PC-3 (cell line): ENCODE data around the gene TMEM87B. TPM values are rescaled to one million over a fixed set of nuclear protein-coding genes. Genes with fewer than 3 reads are reported as not detected.
"Not testable (repeated sequence)": the region's sequence is repeated elsewhere in the genome, so short reads cannot be mapped to it uniquely, and the experiment has no call there.

Experiments used
- ATAC-seq: fragments of 200-7000 bp; cut with Tn5 transposase; 2 replicates; pipeline ENCODE4 v1.9.1; 2020; ENCODE audit warnings: mild to moderate bottlenecking, moderate library complexity
- BruUV-seq: library from RNA; stranded (reverse); fragments of 400-500 nt; replicated peaks from 2 replicates; lab custom pipeline; 2021; lab: Mats Ljungman, UMichigan
- CTCF ChIA-PET: fragments of 300-600 bp; sonication (Branson Sonifier 250); formaldehyde crosslinking; loops from one replicate; lab custom pipeline; 2022; ENCODE audit warnings: antibody characterized with exemption; lab: Charles Lee
- POLR2A ChIA-PET: fragments of 300-600 bp; sonication (Branson Sonifier 250); formaldehyde crosslinking; loops from one replicate; lab custom pipeline; 2022; ENCODE audit warnings: antibody characterized with exemption; ENCODE audit not compliant: unreplicated experiment; lab: Charles Lee
- DNase-seq: peaks from one replicate; pipeline ENCODE4 v3.0.0-alpha.2; 2015
- H2AFZ ChIP-seq: fragments of 300-600 bp; sonication (generic); 2 replicates; pipeline ENCODE4 v1.6.0; 2016; ENCODE audit warnings: antibody characterized with exemption, low read length
- H3F3A ChIP-seq: fragments of 300-600 bp; sonication (generic); one replicate; pipeline ENCODE4 v1.6.0; 2017; ENCODE audit warnings: antibody characterized with exemption, low read length, control low read depth, mild to moderate bottlenecking; ENCODE audit not compliant: unreplicated experiment
- H3K27ac ChIP-seq: fragments of 300-600 bp; sonication (generic); 2 replicates; pipeline ENCODE4 v1.5.1; 2016; ENCODE audit warnings: mild to moderate bottlenecking, low read length
- H3K27me3 ChIP-seq: fragments of 300-600 bp; sonication (generic); 2 replicates; pipeline ENCODE4 v1.6.1; 2016; ENCODE audit warnings: low read length, mixed read lengths
- H3K36me3 ChIP-seq: fragments of 300-600 bp; sonication (generic); 2 replicates; pipeline ENCODE4 v1.6.1; 2016; ENCODE audit warnings: low read depth, mixed run types, low read length, mixed read lengths
- H3K4me1 ChIP-seq: fragments of 300-600 bp; sonication (generic); 2 replicates; pipeline ENCODE4 v1.5.1; 2016; ENCODE audit warnings: low read length; ENCODE audit not compliant: insufficient read depth
- H3K4me2 ChIP-seq: fragments of 300-600 bp; sonication (generic); 2 replicates; pipeline ENCODE4 v1.6.0; 2016; ENCODE audit warnings: low read length
- H3K4me3 ChIP-seq: fragments of 300-600 bp; sonication (generic); 2 replicates; pipeline ENCODE4 v1.5.1; 2016; ENCODE audit warnings: mild to moderate bottlenecking, low read length, mixed read lengths
- H3K79me2 ChIP-seq: fragments of 300-600 bp; sonication (generic); 2 replicates; pipeline ENCODE4 v1.6.1; 2017; ENCODE audit warnings: low read length, mixed read lengths
- H3K9ac ChIP-seq: fragments of 300-600 bp; sonication (generic); 2 replicates; pipeline ENCODE4 v1.6.0; 2016; ENCODE audit warnings: mild to moderate bottlenecking, low read length
- H3K9me2 ChIP-seq: fragments of 300-600 bp; sonication (generic); replicated peaks from 2 replicates; pipeline ENCODE4 v1.6.1; 2016; ENCODE audit warnings: mixed run types, low read length, mixed read lengths
- H3K9me3 ChIP-seq: fragments of 300-600 bp; sonication (generic); 2 replicates; pipeline ENCODE4 v1.6.1; 2016; ENCODE audit warnings: low read length, mixed read lengths
- H4K20me1 ChIP-seq: fragments of 300-600 bp; sonication (generic); 2 replicates; pipeline ENCODE4 v1.6.1; 2016; ENCODE audit warnings: low read length, mixed read lengths
- EZH2 ChIP-seq: fragments of 300-600 bp; sonication (generic); IDR thresholded peaks from one replicate; pipeline ENCODE4 v1.6.1; 2017; ENCODE audit warnings: antibody characterized with exemption, mild to moderate bottlenecking, low read length; ENCODE audit not compliant: unreplicated experiment
- EZH2phosphoT487 ChIP-seq: fragments of 300-600 bp; sonication (generic); IDR thresholded peaks from 2 replicates; pipeline ENCODE4 v1.6.1; 2018; ENCODE audit warnings: mild to moderate bottlenecking, antibody characterized with exemption, low read length, borderline replicate concordance
- intact Hi-C: fragments of 100-400 bp; cut with micrococcal nuclease; formaldehyde crosslinking; loops from 2 replicates; pipeline ENCODE4 v1.9.0; 2023
- total RNA-seq: library from RNA; depleted of rRNA; stranded (reverse); fragments of >200 nt; gene quantifications from 2 replicates; pipeline ENCODE4 v1.2.3, GENCODE V29; 2014
- TF ChIP-seq, protein P1 (sequence below): fragments of 300-600 bp; sonication (generic); conservative IDR thresholded peaks from 2 replicates; pipeline ENCODE4 v1.5.1; 2017; ENCODE audit warnings: antibody characterized with exemption, low read depth, mild to moderate bottlenecking, low read length

Gene TMEM87B
- total RNA-seq, 1 experiment from 2014 or later, result 11.2 TPM

DNA sequence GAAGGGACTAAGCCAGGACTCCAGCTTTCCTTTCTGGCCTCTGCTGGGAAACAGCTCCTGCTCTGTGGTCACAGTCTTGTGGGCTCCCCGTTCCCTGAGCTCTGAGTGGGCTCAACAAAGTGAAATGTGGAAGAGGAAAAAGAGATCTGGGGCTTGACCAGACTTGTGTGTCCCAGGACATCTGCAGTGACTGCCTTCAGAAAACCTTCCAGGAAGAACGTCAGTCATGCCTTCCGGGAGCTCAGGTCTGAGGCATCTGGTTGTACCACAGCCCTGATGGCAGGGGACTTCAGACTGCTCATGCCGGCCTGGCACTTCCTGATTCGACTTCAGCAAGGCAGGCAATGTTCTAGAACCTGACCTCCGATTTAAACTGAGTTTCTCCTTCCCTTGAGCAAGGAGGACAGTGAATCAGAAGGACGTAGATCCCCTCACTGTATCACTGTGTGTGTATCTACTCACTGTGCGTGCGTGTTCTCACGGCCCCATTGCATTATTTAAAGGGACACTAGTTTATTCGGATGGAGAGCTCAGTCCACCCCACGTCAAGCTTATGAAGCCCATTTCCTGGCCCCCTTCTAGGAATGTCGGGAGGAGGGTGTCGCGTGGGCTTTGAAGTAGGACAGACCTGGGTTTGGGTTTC, 82.6 kb downstream of the TMEM87B start:
- Histone ChIP-seq H3K36me3 (no peaks in the 10 kb centered on the region), H3K79me2 (no peaks in the 10 kb centered on the region), H3K4me2 (peak overlapping the region; percentile 92), H3K9me3 (no peaks in the 10 kb centered on the region), H3K9me2 (no peaks in the 10 kb centered on the region), H3K9ac (no peak overlapping the region), H4K20me1 (no peaks in the 10 kb centered on the region), H3K27me3 (no peaks in the 10 kb centered on the region), H3K4me1 (peaks cover 8% of the 10 kb centered on the region), H3K4me3 (peak overlapping the region; percentile 81), H3F3A (no peaks in the 10 kb centered on the region), H3K27ac (no peak overlapping the region), H2AFZ (peak overlapping the region; percentile 98)
- ATAC-seq, result peak; percentile 54
- intact Hi-C loops, result no loop called here
- TF ChIP-seq EZH2phosphoT487, result no peak
- TF ChIP-seq, protein P1, sequence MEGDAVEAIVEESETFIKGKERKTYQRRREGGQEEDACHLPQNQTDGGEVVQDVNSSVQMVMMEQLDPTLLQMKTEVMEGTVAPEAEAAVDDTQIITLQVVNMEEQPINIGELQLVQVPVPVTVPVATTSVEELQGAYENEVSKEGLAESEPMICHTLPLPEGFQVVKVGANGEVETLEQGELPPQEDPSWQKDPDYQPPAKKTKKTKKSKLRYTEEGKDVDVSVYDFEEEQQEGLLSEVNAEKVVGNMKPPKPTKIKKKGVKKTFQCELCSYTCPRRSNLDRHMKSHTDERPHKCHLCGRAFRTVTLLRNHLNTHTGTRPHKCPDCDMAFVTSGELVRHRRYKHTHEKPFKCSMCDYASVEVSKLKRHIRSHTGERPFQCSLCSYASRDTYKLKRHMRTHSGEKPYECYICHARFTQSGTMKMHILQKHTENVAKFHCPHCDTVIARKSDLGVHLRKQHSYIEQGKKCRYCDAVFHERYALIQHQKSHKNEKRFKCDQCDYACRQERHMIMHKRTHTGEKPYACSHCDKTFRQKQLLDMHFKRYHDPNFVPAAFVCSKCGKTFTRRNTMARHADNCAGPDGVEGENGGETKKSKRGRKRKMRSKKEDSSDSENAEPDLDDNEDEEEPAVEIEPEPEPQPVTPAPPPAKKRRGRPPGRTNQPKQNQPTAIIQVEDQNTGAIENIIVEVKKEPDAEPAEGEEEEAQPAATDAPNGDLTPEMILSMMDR, result no peak
- no peak for TF ChIP-seq EZH2
- CTCF ChIA-PET, result no interaction called here
- BruUV-seq, result no TSS peak
- peak; percentile 21 for DNase-seq
- POLR2A ChIA-PET, result no interaction called here

DNA sequence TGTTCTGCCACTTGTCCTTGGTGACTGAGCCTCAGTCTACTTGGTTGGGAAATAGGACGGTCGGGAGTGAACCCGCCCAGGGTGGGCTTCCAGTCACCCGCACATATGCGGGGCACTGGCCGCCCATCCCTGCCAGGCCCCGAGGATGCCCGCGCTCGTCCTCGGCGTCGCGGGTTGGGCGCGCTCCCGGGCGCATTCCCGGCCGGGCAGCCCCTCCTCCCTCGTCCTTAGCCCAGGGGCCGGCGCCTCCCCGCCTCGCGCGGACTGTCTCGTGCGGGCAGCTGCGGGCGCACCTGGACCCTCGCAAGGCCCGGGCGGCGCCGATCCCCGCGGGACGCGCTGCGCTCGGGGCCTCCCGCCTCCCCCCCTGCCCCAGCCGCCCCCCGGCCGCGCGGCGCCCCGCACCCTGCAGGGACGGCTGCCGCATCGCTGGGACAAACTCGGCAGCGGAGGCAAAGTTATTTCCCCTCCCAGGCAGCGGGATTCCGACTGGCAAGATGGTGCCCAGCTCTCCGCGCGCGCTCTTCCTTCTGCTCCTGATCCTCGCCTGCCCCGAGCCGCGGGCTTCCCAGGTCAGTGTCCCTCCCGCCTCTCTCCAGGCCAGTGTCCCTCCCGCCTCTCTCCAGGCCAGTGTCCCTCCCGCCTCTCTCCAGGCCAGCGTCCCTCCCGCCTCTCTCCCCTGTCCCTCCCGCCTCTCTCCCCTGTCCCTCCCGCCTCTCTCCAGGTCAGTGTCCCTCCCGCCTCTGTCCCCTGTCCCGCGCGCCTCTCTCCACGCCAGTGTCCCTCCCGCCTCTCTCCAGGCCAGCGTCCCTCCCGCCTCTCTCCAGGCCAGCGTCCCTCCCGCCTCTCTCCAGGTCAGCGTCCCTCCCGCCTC, 83.3 kb downstream of the TMEM87B start, which contains the start of gene FBLN7:
TSS of gene FBLN7 (plus strand) at position 227 of the 874 bp plus-strand sequence. CDS start at position 498, 271 bp downstream.
- H3K4me3 ChIP-seq, result peak within 1 kb of the TSS; percentile 81

DNA sequence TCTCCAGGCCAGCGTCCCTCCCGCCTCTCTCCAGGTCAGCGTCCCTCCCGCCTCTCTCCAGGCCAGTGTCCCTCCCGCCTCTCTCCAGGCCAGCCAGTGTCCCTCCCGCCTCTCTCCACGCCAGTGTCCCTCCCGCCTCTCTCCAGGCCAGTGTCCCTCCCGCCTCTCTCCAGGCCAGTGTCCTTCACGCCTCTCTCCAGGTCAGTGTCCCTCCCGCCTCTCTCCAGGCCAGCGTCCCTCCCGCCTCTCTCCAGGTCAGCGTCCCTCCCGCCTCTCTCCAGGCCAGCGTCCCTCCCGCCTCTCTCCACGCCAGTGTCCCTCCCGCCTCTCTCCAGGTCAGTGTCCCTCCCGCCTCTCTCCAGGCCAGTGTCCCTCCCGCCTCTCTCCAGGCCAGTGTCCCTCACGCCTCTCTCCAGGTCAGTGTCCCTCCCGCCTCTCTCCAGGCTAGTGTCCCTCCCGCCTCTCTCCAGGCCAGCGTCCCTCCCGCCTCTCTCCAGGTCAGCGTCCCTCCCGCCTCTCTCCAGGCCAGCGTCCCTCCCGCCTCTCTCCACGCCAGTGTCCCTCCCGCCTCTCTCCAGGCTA, 84.1 kb downstream of the TMEM87B start:
- Histone ChIP-seq H3K4me3 (peak overlapping the region; percentile 81), H2AFZ (0 out of 2 replicates have a peak overlapping the region, but pooled peaks have one; percentile 71), H3K4me2 (peak overlapping the region; percentile 92)
- H3K36me3 ChIP-seq, H3K4me1 ChIP-seq, intact Hi-C loops, BruUV-seq, DNase-seq, H3K27me3 ChIP-seq, H3F3A ChIP-seq, H3K27ac ChIP-seq, H3K79me2 ChIP-seq, H3K9me2 ChIP-seq, H3K9ac ChIP-seq, CTCF ChIA-PET, H3K9me3 ChIP-seq, ATAC-seq, H4K20me1 ChIP-seq: not testable (repeated sequence)
- POLR2A ChIA-PET, result interaction anchor here (0.6 kb wide), 1 partner anchor 11 kb away, joined by 3 read pairs; no protein-coding TSS in a partner anchor

More for the DNA sequence above, 83.3 kb downstream of the TMEM87B start, which contains the start of gene FBLN7:
- Histone ChIP-seq H3F3A (no peaks in the 10 kb centered on the region), H3K79me2 (no peaks in the 10 kb centered on the region), H3K9me2 (no peaks in the 10 kb centered on the region), H3K4me2 (peak within 1 kb of the TSS; percentile 92), H3K27me3 (no peaks in the 10 kb centered on the region), H3K9me3 (no peaks in the 10 kb centered on the region), H2AFZ (peak within 1 kb of the TSS; percentile 98), H3K4me1 (peaks cover 8% of the 10 kb centered on the region), H3K27ac (no peak within 1 kb of the TSS), H3K36me3 (no peaks in the 10 kb centered on the region), H3K9ac (no peak within 1 kb of the TSS), H4K20me1 (no peaks in the 10 kb centered on the region)
- no TSS peak for BruUV-seq
- TF ChIP-seq EZH2, result no peak
- TF ChIP-seq EZH2phosphoT487, result no peak
- TF ChIP-seq, protein P1, result no peak
- ATAC-seq (peak; percentile 57), DNase-seq (no peak)
- ChIA-PET POLR2A (interaction anchor here (0.5 to 0.6 kb wide), 2 partner anchors 11 to 84 kb away, joined by 3 read pairs; no protein-coding TSS in a partner anchor), CTCF (no interaction called here)
- intact Hi-C loops, result no loop called here

DNA sequence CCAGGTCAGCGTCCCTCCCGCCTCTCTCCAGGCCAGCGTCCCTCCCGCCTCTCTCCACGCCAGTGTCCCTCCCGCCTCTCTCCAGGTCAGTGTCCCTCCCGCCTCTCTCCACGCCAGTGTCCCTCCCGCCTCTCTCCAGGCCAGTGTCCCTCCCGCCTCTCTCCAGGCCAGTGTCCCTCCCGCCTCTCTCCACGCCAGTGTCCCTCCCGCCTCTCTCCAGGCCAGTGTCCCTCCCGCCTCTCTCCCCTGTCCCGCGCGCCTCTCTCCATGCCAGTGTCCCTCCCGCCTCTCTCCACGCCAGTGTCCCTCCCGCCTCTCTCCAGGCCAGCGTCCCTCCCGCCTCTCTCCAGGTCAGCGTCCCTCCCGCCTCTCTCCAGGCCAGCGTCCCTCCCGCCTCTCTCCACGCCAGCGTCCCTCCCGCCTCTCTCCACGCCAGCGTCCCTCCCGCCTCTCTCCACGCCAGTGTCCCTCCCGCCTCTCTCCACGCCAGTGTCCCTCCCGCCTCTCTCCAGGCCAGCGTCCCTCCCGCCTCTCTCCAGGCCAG, 84.7 kb downstream of the TMEM87B start:
- Histone ChIP-seq H3K4me3 (peak overlapping the region; percentile 59), H3K4me2 (peak overlapping the region; percentile 80; the same call in 1 of the 2 replicates), H2AFZ (peak overlapping the region; percentile 65; the same call in 1 of the 2 replicates)
- H3K9me2 ChIP-seq, intact Hi-C loops, H3K4me1 ChIP-seq, DNase-seq, H3K79me2 ChIP-seq, ATAC-seq, POLR2A ChIA-PET, H3K27me3 ChIP-seq, H3K27ac ChIP-seq, H3K9ac ChIP-seq, CTCF ChIA-PET, BruUV-seq, H3K9me3 ChIP-seq, H3K36me3 ChIP-seq, H4K20me1 ChIP-seq, H3F3A ChIP-seq: not testable (repeated sequence)
